Mesothelial cell of epicardium (in vitro differentiated cells): ENCODE results near the gene MN1. TPM values are rescaled to one million over a fixed set of nuclear protein-coding genes. Genes with fewer than 3 reads are reported as not detected.

ENCODE experiments used
- DNase-seq, 2 experiments: peaks; one replicate each; pipeline ENCODE4 v3.0.0; 2021; ENCODE audit warnings: low spot score in 2 of 2; ENCODE audit not compliant: unreplicated experiment in 2 of 2
- H3K27ac Mint-ChIP-seq: 2 replicates; pipeline ENCODE4 v1.8.0; 2021; ENCODE audit warnings: mixed read lengths
- H3K27me3 Mint-ChIP-seq: 2 replicates; pipeline ENCODE4 v1.8.0; 2021; ENCODE audit warnings: low read depth, mixed read lengths
- H3K36me3 Mint-ChIP-seq: 2 replicates; pipeline ENCODE4 v1.8.0; 2021; ENCODE audit warnings: mixed read lengths
- H3K4me1 Mint-ChIP-seq: 2 replicates; pipeline ENCODE4 v1.8.0; 2021; ENCODE audit warnings: mixed read lengths
- H3K4me3 Mint-ChIP-seq: 2 replicates; pipeline ENCODE4 v1.8.0; 2021; ENCODE audit warnings: mild to moderate bottlenecking, moderate library complexity, mixed read lengths
- H3K9me3 Mint-ChIP-seq: 2 replicates; pipeline ENCODE4 v1.8.0; 2021; ENCODE audit warnings: mixed read lengths
- CTCF ChIP-seq: fragments of 200-600 bp; sonication (generic); IDR thresholded peaks from one replicate; pipeline ENCODE4 v1.5.0; 2021; ENCODE audit warnings: antibody characterized with exemption; ENCODE audit not compliant: unreplicated experiment
- total RNA-seq: library from RNA; stranded (reverse); gene quantifications from 3 replicates; pipeline ENCODE4 v1.2.1, GENCODE V29; 2021

The MN1 gene
- total RNA-seq, 1 donor from 2014 or later, result 47.8 TPM

- Mint-ChIP-seq H3K27ac (no peak overlapping the region), H3K36me3 (no peaks in the 10 kb centered on the region), H3K4me1 (peaks cover 20% of the 10 kb centered on the region), H3K27me3 (no peaks in the 10 kb centered on the region), H3K9me3 (peaks cover 5% of the 10 kb centered on the region), H3K4me3 (no peak overlapping the region)
- no peak for DNase-seq
- TF ChIP-seq CTCF, result no peak
Observed at GRCh38 chr22:27724709-27725108, 76.8 kb downstream of the MN1 start.

GRCh38 chr22:27724157-27724556, 77.4 kb downstream of the MN1 start:
- DNase-seq, result no peak
- H3K27me3 Mint-ChIP-seq, result no peaks in the 10 kb centered on the region
- H3K4me1 Mint-ChIP-seq, result peaks cover 24% of the 10 kb centered on the region
- TF ChIP-seq CTCF, result no peak
- H3K27ac Mint-ChIP-seq, result no peak overlapping the region
- H3K36me3 Mint-ChIP-seq, result no peaks in the 10 kb centered on the region
- H3K4me3 Mint-ChIP-seq, result no peak overlapping the region
- H3K9me3 Mint-ChIP-seq, result peaks cover 5% of the 10 kb centered on the region

GRCh38 chr22:27723708-27724107, 77.8 kb downstream of the MN1 start:
- no peak for TF ChIP-seq CTCF
- no peaks in the 10 kb centered on the region for H3K36me3 Mint-ChIP-seq
- no peak overlapping the region for H3K27ac Mint-ChIP-seq
- peaks cover 27% of the 10 kb centered on the region for H3K4me1 Mint-ChIP-seq
- DNase-seq, result no peak
- H3K4me3 Mint-ChIP-seq, result no peak overlapping the region
- H3K9me3 Mint-ChIP-seq, result peaks cover 5% of the 10 kb centered on the region
- H3K27me3 Mint-ChIP-seq, result no peaks in the 10 kb centered on the region

- H3K36me3 Mint-ChIP-seq, result no peaks in the 10 kb centered on the region
- TF ChIP-seq CTCF, result no peak
- H3K4me3 Mint-ChIP-seq, result no peak overlapping the region
- peaks cover 32% of the 10 kb centered on the region for H3K4me1 Mint-ChIP-seq
- DNase-seq, result no peak
- H3K27me3 Mint-ChIP-seq, result no peaks in the 10 kb centered on the region
- H3K27ac Mint-ChIP-seq, result no peak overlapping the region
- H3K9me3 Mint-ChIP-seq, result peaks cover 5% of the 10 kb centered on the region
Observed at GRCh38 chr22:27723158-27723557, 78.4 kb downstream of the MN1 start.

GRCh38 chr22:27720860-27721259, 80.7 kb downstream of the MN1 start:
- Mint-ChIP-seq H3K4me3 (no peak overlapping the region), H3K27me3 (peaks cover 5% of the 10 kb centered on the region), H3K36me3 (no peaks in the 10 kb centered on the region), H3K4me1 (peaks cover 20% of the 10 kb centered on the region), H3K9me3 (peaks cover 9% of the 10 kb centered on the region), H3K27ac (no peak overlapping the region)
- DNase-seq, result no peak
- no peak for TF ChIP-seq CTCF
